ENCODE results near the gene ABHD17A.
A peak's percentile ranks its signal among the peaks of the same experiment; 100 is the strongest.

Gene ABHD17A

DNA sequence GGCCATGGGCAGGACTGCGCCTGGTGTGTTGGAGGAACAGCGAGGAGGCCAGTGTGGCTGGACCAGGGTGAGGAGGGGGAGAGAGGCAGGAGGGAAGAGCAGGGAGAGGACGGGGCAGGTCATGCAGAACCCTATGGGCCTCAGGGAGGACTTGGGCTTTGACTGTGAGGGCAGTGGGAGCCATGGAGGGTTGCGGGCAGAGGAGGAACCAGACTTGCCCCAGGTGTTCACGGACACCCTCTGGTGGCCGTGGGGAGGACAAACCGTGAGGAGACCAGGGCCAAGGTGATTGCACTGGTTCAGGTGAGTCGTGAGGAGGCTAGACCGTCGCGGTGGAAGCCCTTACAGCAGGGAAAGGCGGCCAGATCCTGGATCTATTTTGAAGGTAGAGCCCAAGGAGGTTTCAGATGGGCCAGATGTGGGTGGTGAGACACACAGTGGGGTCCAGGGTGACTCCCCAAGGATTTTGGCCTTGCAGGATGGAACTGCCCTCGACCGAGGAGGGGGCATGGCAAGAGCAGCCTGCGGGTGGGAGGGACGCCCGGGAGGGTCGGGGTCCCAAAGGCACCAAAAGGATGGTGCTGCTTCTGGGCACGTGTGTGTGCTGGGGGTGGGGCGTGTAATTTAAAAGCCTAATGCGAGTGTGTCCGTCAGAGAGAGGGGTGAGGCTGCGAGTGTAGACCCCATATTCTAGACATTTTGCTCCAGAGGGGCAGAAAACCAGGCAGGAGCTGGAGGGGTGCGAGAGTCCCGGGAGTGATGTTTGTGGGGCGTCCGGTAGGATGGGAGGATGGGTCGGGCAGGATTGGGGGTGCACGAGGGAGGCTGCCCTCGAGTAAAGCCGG is 34.3 kb downstream of the ABHD17A start:
- DNase-seq = no peak

DNA sequence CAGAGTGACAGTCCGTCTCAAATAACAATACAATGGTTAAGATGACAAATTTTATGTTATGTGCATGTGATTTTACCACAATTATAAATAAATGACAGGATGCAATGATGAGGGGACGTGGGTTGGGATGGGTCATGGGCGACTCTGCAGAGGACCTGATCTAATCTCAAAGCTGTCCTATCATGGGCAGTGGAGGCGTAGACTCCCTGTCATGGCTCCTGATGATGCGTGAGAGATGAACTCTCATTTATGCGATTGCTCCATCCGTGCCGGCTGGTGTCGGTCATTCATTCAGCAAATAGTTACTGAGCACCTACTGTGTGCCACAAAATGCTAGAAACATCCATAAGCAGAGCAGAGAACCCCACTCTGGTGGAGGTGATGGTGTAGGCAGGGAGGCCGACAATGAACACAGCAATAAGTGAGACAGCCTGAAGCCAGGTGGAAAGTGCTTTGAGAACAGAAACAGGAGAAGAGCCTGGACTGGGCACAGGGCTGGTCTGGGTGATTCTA is 35.4 kb downstream of the ABHD17A start:
- DNase-seq = no peak

DNA sequence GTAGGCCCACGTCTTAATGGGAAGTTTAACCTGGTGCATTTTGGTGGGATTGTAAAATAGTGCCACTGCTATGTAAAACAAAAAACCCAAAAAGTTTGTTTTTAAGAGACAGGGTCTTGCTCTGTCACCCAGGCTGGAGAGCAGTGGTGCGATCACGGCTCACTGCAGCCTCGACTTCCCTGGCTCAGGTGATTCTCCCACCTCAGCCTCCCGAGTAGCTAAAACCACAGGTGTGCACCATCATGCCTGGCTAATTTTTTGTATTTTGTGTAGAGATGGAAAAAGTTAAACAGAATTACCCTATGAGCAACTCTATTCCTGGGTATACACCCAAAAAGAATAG is 36.2 kb downstream of the ABHD17A start:
- no peak for DNase-seq

DNA sequence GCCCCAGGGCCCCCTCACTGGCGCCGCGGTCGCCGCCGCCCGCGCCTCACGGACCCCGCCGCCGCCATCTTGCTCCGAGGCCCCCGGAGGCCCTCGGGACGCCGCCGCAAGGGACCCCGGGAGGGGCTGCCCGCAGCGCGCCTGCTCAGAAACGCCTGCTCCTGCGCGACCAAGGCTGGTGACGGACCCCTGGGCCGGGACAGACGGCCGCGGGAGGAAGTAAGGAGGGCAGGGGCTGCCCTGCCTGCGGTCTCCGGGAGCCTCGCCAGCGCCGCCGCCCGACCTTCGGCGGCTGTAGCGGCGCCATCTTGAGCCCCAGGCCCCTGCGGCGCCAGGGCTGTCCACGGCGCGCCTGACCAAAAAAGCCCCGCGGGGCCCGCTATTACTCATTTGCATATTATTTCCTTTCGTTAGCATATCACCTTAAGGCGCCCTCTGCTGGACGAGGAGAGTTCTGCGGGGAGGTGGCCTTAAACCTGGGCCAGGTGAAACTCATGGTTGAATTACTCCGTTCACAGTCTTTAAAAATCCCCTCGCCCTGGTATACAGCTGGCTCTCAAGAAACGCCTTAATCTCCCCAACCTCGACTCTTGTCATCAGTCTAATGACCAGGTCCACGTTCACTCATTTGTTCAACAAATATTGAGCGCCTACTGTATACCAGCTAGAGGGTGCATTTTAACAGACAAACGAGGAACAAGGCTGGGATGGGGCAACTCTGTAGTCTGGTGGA is 36.7 kb downstream of the ABHD17A start, which contains the start of gene REXO1:
REXO1 (minus strand) TSS at position 85 of the 733 bp plus-strand sequence. CDS start 125 bp downstream, outside the sequence.
- peak; percentile 85 for DNase-seq

DNA sequence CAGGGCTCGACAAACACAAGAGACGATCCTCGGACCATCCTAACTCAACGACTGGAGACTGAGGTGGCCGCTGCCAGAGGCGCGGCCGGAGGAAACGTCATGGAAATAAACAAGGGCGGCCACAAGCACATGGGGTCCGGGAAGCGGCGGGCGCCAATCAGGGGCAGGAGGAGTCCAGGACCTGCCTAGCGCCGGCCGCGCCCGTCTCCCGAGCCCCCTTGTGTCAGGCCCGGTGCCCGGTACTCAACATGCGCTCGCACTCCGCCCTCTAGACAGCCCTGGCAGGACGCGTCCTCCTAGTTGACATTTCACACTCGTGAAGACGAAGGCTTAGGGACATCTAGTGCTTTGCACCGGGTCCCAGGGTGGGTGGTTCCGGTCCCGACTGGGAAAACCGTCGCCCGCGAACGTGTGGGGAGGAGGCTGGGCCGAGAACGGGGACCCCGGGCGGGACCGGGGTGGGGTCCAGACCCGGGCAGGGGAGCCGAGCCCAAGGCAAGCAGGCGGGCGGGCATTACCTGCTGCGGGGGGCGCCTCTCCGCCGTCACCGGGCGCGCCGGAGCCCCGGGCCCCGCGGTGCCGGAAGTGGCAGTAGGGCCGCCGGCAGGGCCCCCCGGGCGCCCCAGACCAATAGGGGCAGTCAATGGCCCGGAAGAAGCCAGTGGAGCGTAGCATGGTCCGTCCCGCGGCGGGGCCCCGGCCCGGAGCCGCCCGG is 37.5 kb downstream of the ABHD17A start:
- DNase-seq = peak; percentile 25

DNA sequence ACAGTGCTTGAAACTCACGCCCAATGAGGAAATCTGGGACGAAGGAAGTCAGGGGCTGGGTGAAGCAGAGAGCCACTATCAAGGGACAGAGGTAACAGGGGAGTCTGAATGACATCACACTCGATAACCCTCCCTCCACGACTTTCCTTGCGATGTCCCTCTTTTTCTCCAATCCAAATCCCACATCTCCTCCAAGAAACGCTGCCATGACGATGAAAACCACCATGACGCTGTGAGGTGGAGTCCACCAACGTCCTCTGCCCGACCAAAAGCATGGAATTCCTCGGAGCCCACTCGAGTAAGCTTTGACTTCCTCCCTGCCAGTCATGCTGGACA is 38.0 kb downstream of the ABHD17A start:
- DNase-seq = no peak

DNA sequence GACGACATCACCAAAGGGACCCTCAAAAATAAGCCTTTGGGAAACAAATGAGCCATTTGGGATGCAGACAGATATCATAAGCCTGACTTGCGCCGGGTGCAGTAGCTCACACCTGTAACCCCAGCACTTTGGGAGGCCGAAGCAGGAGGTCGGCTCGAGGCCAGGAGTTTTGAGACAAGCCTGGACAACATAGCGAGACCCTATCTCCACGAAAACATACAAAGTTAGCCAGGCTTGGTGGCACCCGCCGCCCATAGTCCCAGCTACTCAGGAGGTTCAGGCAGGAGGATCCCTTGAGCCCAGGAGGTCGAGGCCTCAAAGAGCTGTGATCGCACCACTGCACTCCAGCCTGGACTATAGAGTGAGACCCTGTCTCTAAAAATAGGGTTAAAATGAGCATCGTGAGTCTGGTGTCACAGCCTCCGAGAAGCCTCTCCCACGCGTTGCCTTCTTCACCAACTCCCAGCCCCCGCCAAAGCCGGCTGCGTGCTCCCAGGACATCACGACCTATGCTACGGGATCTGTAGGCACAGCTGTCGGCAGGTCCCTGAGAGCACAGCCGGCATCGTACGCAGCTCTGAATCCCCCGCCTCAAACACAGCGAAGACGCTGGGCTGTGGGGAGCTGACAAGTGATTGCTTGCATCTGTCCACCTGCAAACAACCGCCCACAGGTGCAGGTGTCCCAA is 38.6 kb downstream of the ABHD17A start:
- DNase-seq = no peak

DNA sequence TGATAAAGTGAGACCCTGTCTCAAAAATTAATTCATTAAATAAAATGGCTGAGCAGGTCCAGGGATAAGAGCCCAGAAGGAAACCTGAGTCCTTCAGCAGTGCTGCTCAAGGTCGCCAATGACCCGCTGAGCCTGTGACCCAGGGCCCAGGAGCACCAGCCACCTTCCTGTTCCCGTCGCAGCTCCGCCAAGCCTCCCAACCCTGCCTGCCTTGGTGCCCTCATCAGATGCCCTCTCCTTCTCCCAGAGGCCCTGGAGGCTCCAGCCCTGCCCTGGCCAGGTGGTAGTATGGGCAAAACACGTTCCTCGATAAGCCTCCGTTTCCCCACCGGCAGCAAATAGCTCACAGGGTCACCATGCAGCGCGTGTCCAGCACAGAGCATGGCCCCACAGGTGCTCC is 39.7 kb downstream of the ABHD17A start:
- no peak for DNase-seq

DNA sequence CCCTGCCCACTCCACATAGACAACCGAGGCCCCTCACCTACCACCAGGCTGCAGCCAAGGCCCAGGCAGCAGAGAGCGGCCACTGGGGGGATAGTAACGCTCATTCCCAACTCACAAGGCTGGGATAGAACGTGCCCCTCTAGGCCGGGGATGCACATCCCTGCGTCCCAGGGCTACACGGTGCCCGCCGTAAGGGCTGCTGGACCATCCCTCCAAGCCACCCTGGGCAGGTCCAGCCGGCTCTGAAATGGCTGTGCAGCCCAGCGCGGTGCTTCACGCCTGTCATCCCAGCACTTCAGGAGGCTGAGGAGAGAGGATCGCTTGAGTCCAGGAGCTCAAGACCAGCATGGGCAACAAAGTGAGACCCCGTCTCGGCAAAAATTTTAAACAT is 40.2 kb downstream of the ABHD17A start:
- DNase-seq = no peak

DNA sequence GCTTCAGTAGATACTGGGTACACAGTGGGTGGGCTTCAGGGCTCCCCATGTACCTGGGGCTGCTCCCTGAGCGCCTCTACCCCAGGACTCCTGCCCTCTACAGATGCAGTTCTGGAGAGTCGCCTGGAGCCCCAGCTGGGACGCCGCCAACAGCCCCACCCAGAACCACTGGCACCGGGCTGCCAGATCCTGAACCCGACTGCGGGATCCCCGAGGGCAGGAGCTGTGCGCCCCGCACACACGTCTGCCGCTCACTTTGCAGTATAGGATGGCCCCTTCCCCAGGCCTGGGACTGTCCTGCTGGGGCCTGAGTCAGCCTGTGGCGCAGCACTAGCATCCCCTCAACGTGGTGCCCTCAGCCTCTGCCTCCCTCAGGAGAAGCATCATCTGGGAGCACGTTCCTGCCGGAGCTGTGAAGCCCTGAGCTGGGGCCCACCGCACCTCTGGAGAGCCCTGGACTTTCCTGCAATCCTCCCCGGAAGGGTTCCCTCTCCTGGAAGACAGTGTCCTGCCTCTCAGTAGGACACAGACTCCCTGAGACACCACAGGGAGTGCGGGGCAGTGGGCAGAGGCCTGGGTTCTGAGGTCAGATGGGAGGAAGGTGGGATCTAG is 40.7 kb downstream of the ABHD17A start:
- DNase-seq = no peak

DNA sequence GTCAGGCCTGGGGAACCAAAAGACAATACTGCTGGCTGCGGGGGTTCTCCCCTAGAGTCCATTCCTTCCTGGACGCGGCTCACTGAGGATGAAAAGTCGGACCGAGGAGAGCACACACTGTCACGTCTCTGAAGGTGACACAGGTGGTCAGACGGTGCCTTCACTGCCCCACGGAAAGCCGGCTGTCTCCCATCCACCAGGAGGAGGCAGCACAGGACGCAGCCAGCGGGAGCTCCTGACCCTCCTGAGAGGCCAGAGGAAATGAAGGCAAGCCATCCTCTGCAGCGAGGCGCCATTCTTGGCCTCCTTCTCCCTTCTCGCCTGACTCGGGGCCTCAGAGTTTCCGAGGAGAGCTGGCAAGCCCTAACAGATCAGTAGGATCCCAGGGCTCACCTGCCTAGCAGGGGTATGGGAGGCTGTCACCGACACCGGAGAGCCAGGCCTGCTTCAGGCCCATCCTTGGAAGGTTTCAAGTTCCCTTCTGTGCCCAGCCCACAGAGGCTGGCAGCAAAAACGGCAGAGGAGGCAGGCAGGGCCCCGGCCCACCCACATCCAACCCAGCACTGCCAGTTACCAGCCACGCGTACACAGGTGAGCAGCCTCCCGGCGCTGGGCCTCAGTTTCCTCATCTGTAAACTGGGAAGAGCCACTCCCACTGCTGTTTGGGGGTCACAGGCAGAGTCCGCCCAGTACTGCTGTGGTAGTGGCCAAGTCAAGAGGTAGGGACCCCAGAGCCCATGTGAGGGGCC is 41.5 kb downstream of the ABHD17A start:
- DNase-seq = no peak

DNA sequence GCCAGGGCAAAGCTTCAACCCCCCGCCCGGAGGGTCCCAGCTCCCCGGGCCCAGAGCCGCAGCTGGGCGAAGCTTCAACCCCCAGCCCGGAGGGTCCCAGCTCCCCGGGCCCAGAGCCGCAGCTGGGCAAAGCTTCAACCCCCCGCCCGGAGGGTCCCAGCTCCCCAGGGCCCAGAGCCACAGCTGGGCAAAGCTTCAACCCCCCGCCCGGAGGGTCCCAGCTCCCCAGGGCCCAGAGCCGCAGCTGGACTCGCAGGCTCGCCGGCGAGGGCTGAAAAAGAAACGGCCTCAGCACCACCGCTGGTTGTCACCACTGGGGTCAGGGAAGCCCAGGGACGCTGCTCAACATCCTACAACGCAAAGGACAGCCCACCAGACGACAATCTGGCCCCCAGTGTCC is 42.2 kb downstream of the ABHD17A start:
- no peak for DNase-seq

DNA sequence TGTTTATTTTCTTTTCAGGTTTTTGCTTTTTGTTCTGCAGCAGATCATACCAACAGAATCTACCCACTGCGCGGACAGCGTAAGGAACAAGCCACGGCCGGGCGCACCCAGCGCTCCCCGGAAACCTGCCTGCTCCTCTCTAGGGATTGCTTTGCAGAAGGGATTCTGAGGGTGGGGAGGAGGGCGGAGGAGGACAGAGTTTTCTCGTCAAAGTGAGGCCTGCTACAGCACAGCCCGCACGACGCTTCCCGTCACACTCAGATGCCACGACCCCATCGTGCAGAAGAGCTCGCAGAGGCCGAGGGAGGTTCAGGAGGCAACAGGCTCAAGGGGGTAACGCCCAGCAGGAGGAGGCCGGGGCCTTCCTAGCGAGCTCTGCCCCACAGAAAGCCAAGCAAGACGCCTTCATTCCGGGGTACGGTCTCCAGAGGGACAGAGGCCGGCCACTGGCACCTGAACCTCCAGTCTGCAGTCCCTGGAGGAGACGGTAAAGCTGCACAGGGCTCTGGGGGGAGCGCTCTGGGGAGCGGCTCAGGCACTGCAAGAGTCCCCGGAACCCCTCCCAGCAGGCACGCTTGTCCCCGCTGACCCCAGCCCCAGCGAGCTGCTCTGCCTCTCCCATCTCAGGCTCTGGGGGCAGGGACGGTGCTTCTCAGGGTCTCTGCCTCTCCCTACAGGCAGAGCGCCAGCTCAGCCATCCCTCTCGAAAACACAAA is 43.9 kb downstream of the ABHD17A start:
- no peak for DNase-seq

DNA sequence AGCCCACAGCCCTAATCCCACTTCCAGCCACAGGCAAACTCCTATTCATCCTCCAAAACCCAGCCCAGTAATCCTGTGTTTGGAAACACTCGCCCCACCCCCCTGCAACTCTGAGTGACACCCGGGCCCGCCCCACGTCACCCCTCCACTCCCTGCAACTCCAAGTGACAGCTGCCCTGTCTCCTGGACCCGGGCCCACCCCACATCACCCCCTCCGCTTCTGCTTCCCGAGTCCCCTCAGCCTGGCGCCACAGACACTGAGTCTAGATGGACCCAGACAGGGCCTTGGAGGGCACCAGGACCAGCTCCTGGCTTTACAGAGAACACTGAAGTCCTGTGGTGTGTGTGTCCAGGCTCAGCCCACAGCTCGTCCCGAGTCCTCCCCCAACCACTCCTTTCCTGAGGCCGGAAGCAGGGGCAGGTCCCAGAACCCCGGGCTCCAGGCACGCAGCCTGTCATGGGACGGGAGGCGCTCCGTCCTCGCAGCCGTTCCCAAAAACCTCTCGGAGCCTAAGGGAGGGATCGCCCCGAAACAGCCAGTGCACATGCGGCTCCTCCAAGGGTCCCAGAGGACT is 44.7 kb downstream of the ABHD17A start:
- no peak for DNase-seq

DNA sequence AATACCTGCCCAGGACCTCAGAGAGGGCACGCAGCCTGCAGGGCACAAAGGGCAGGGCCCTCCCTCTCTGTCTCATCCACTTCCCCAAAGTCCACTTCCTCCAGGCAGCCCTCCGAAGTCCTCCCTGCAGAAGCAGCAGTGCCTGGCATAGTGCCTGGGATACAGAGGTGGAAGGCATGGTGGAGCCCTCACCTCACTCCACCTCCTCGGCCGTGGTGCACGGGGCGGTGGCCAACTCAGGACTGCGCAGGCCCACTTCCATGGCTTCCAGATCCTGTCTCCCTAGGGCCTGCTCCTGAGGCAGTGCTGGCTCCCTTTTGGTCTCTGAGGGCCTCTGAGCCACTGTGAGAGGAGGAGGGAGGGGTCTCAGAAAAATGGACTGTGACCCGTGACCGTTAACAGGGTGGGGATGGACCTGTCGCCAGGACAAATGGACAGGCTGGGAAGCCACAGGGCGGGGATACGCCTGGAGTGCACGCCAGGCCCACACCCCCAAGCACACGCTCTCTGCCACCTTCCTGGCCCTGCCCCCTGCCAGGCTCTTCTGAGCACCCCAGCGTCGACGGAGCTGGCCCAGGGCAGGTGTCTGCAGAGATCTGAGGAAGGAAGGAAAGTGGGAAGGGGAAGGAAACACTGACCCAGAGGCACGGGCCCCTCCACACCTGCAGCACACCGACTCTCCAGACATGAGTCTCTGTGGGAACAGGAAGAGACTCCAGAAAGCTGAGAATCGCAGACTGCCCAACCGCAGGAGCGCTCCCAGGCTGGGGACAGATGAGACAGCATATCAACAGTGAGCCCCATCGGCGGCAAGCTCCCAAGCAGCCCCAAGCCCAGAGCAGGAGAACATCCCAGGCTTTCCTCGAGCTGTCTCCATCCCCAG is 45.4 kb downstream of the ABHD17A start:
- no peak for DNase-seq

DNA sequence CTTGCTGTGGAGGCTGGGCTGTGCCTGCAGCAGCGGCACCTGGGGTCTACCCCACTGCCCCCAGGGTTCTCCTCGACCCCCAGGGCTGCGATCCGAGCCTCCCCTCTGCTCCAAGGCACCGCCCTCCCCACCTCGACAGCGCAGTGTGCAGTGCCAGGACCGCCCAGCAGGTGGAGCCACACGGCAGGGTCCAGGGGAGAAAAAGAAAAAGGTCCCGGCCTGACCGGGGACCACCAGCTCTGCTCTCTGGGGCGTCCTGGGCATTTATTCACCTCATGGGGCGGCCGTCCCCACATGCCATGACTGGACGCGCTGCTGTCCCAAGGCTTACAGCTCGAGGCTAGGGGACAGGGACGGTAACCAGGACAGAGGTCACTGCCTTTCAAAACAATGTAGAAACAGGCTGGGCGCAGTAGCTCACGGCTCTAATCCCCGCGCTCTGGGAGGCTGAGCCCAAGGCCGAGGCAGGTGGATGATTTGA is 47.6 kb downstream of the ABHD17A start:
- DNase-seq = no peak

DNA sequence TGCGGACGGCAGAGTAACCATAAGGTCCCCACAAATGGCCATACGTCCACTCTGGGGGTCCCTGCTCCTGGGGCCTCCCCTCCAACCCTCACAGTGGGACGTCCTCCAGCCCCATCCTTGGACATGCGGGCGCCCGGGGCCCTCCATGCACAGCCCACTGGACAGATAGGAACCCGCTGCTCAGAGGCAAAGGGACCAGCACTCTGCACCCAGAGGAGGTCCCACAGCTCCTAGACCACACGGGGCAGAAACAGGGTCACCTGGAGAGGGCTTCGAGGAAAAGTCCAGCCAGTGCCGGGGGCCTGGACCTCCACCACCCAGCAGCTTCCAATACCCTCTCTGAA is 48.1 kb downstream of the ABHD17A start:
- no peak for DNase-seq

DNA sequence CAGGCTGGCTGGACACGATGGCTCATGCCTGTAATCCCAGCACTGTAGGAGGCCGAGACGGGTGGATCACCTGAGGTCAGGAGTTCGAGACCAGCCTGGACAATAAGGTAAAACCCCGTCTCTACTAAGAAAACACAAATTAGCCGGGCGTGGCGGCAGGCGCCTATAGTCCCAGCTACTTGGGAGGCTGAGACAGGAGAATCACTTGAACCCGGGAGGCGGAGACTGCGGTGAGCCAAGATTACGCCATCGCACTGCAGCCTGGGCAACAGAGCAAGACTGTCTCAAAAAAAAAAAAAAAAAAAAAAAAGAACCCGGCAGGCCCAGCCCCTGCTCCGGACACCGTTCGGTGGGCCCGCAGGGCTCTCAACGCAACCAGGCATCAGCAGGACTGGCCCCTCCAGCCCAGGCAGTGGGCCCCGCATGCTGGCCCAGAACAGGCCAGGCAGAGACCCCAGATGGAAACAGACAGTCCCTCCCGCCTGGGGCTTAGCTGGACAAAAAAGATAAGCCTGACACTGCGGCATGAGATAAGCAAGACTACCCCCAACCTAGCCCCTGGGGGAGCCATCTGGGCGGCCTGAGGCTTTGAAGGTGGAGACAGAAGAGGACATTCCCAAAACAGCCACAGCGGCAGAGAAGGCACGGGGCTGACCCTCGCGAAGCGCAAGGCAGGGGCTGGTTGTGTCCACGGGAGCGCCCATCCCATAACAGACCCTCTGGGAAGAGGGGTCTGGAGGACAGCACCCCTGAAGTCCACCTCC is 48.7 kb downstream of the ABHD17A start:
- no peak for DNase-seq

DNA sequence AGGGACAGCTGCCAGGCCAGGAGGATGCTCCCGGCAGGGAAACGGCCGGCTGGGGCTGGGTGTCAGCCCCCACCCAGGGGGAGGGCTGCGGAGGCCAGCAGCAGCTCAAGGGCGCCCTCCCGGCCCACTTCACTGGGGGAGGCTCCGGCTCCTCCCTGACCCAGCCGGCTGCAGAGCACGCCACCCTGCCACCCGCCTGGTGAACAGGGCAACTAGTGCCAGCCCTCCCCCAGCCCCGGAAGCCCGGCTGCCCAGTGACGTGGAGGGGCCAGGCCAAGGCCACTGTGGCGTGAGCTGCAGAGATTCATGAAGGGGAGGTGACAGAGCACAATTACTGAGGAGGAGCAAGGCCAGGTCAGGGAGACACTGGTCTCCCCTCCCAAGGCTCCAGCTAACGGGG is 51.8 kb downstream of the ABHD17A start:
- DNase-seq = no peak
